B cell (primary cell): ENCODE data around the gene MYL6. TPM values are rescaled to one million over a fixed set of nuclear protein-coding genes. Genes with fewer than 3 reads are reported as not detected.

Experiments
- ATAC-seq: fragments of 200-7000 bp; cut with Tn5 transposase; one replicate; pipeline ENCODE4 v1.10.0; 2021; ENCODE audit warnings: low read depth, mild to moderate bottlenecking, moderate number of reproducible peaks, moderate library complexity
- CTCF ChIA-PET: fragments of 350-600 bp; sonication (Branson Sonifier 250); formaldehyde crosslinking; loops from one replicate; lab custom pipeline; 2021; ENCODE audit warnings: antibody characterized with exemption, inconsistent platforms; lab: Charles Lee
- POLR2A ChIA-PET: fragments of 350-600 bp; sonication (Branson Sonifier 250); formaldehyde crosslinking; loops from one replicate; lab custom pipeline; 2021; ENCODE audit warnings: antibody characterized with exemption; lab: Charles Lee
- DNase-seq: peaks from one replicate; pipeline ENCODE4 v3.0.0; 2013
- H2AFZ ChIP-seq: 2 replicates; pipeline ENCODE4 v1.6.1; 2012; ENCODE audit warnings: mild to moderate bottlenecking, low read depth, low read length; ENCODE audit not compliant: insufficient read depth, poor library complexity, severe bottlenecking
- H3K27ac ChIP-seq, 2 donors: 1 replicate in 1 of 2; 2 replicates in 1 of 2; pipeline ENCODE4 v1.5.1; 2012 to 2013; ENCODE audit warnings: low read length in 2 of 2, mild to moderate bottlenecking in 2 of 2, moderate library complexity in 1 of 2
- H3K27me3 ChIP-seq, 4 experiments: fragments of 200-600 bp in 1 of 4; sonication (generic) in 1 of 4; replicated peaks in 1 of 4; 1 replicate in 2 of 4; 2 replicates in 2 of 4; pipeline versions ENCODE4 v1.6.1 to v1.7.0; 2013 to 2016; ENCODE audit warnings: low read length in 3 of 4, mild to moderate bottlenecking in 2 of 4, mixed read lengths in 1 of 4, moderate library complexity in 1 of 4; ENCODE audit not compliant: insufficient read depth in 4 of 4, control insufficient read depth in 3 of 4; ENCODE audit errors: control extremely low read depth in 1 of 4
- H3K36me3 ChIP-seq, 2 experiments: replicated peaks in 1 of 2; 1 replicate in 1 of 2; 2 replicates in 1 of 2; pipeline versions ENCODE4 v1.6.1 to v1.7.1; 2013; ENCODE audit warnings: low read length in 1 of 2; ENCODE audit not compliant: insufficient read depth in 2 of 2, control insufficient read depth in 1 of 2; ENCODE audit errors: control extremely low read depth in 1 of 2, extremely low read depth in 1 of 2
- H3K4me1 ChIP-seq, 2 donors: fragments of 200-600 bp in 1 of 2; sonication (generic) in 1 of 2; 1 replicate in 1 of 2; 2 replicates in 1 of 2; pipeline versions ENCODE4 v1.5.1 to v1.6.1; 2013 to 2017; ENCODE audit warnings: low read length in 2 of 2; ENCODE audit not compliant: control insufficient read depth in 2 of 2, insufficient read depth in 2 of 2
- H3K4me2 ChIP-seq: replicated peaks from 2 replicates; pipeline ENCODE3; 2012; ENCODE audit warnings: mild to moderate bottlenecking, low read depth, low read length; ENCODE audit not compliant: poor library complexity, severe bottlenecking
- H3K4me3 ChIP-seq, 5 experiments: fragments of 200-600 bp in 1 of 5; sonication (generic) in 1 of 5; 1 replicate in 3 of 5; 2 replicates in 2 of 5; pipeline versions ENCODE4 v1.5.1 to v1.7.0; 2011 to 2016; ENCODE audit warnings: low read length in 4 of 5, mild to moderate bottlenecking in 4 of 5, low read depth in 2 of 5, control low read depth in 1 of 5, moderate library complexity in 1 of 5; ENCODE audit not compliant: insufficient read depth in 1 of 5; ENCODE audit errors: control extremely low read depth in 1 of 5, extremely low read depth in 1 of 5
- H3K79me2 ChIP-seq: fragments of 200-600 bp; sonication (generic); one replicate; pipeline ENCODE4 v1.6.0; 2016; ENCODE audit warnings: low read length; ENCODE audit not compliant: control insufficient read depth, insufficient read depth
- H3K9ac ChIP-seq: fragments of 200-600 bp; sonication (generic); 2 replicates; pipeline ENCODE4 v1.6.1; 2017; ENCODE audit warnings: mild to moderate bottlenecking, low read length, moderate library complexity
- H3K9me3 ChIP-seq, 3 donors: one replicate each; pipeline versions ENCODE4 v1.6.1 to v1.7.1; 2013; ENCODE audit warnings: low read length in 2 of 3; ENCODE audit not compliant: control insufficient read depth in 2 of 3, insufficient read depth in 1 of 3; ENCODE audit errors: control extremely low read depth in 1 of 3
- H4K20me1 ChIP-seq: 2 replicates; pipeline ENCODE4 v1.6.0; 2012; ENCODE audit warnings: mild to moderate bottlenecking, low read length; ENCODE audit not compliant: insufficient read depth, control insufficient read depth, poor library complexity, severe bottlenecking
- H3K27ac Mint-ChIP-seq: one replicate; pipeline ENCODE4 v1.8.0; 2021; ENCODE audit warnings: mixed read lengths
- H3K27me3 Mint-ChIP-seq: one replicate; pipeline ENCODE4 v1.8.0; 2021; ENCODE audit warnings: mixed read lengths
- H3K4me1 Mint-ChIP-seq: one replicate; pipeline ENCODE4 v1.8.0; 2021; ENCODE audit warnings: mixed read lengths
- H3K4me3 Mint-ChIP-seq: one replicate; pipeline ENCODE4 v1.8.0; 2021; ENCODE audit warnings: mixed read lengths
- H3K9me3 Mint-ChIP-seq: one replicate; pipeline ENCODE4 v1.8.0; 2022; ENCODE audit warnings: mixed read lengths; ENCODE audit not compliant: insufficient read depth
- CTCF ChIP-seq: fragments of 200-600 bp; IDR thresholded peaks from one replicate; pipeline ENCODE4 v1.8.0; 2022; ENCODE audit warnings: antibody characterized with exemption, mild to moderate bottlenecking
- EZH2 ChIP-seq: IDR thresholded peaks from 2 replicates; pipeline ENCODE4 v1.6.1; 2012; ENCODE audit warnings: borderline replicate concordance, low read depth, mild to moderate bottlenecking, moderate library complexity, low read length; ENCODE audit not compliant: insufficient read depth, poor library complexity, severe bottlenecking
- WGBS: methylation state at CpG from one replicate; pipeline ENCODE4 v1.1.5; 2013; ENCODE audit warnings: missing lambda C conversion rate; ENCODE audit not compliant: insufficient coverage; 5-methylcytosine and 5-hydroxymethylcytosine counted together
- intact Hi-C: fragments of 100-400 bp; cut with micrococcal nuclease; formaldehyde crosslinking; loops from one replicate; pipeline ENCODE4 v1.10.0; 2022
- polyA plus RNA-seq: library from polyadenylated mRNA; depleted of rRNA; stranded (reverse); fragments of >200 nt; gene quantifications from 2 replicates; pipeline ENCODE4 v1.2.3, GENCODE V29; 2012
- total RNA-seq, 2 donors: library from RNA; stranded (reverse); fragments of 120-200 nt in 1 of 2; gene quantifications; 1 replicate in 1 of 2; 2 replicates in 1 of 2; pipeline versions ENCODE4 v1.2.3 to v1.2.4, GENCODE V29; 2013 to 2022

MYL6 gene
- total and polyA plus RNA-seq, 2 donors (not counting 1 experiment from before 2014, with no cell fraction given), result 675 to 711 TPM

DNA sequence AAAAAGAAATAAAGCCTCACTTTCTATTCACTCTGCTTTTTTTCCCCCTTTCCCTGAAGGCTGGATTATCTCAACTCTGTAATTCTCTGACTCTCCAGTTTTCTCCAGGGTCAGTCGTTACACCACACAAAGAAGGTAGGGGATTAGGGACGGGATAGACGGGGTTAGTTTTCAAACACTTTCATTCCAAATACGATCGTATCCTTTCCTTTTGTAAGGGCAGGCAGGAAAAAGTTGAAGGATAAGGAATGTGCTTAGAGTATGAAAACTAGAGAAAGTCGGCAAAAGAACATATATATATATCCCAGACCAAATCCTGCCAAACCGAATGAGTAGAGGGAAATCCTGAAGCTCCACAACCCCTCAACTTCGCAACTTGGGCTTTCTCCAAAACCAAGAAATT lies 30.7 kb upstream of the MYL6 start:
- H3K36me3 ChIP-seq, result peaks cover 2 to 29% of the 10 kb centered on the region in 2 experiments
- no peaks in the 10 kb centered on the region for H3K27me3 Mint-ChIP-seq
- DNase-seq (no peak), ATAC-seq (no peak)
- peaks cover 46 to 54% of the 10 kb centered on the region in 2 donors for H3K4me1 ChIP-seq
- peak overlapping the region; percentile 76 to 80 for H3K27ac ChIP-seq
- peaks cover 69% of the 10 kb centered on the region for H3K4me1 Mint-ChIP-seq
- TF ChIP-seq EZH2, result no peak
- no peak for TF ChIP-seq CTCF
- no peak overlapping the region for H2AFZ ChIP-seq
- peak overlapping the region; percentile 96 for H3K4me2 ChIP-seq
- 0% methylated on average over 2 of the region's 8 CpGs for WGBS
- peaks cover 56% of the 10 kb centered on the region for H3K79me2 ChIP-seq
- peak overlapping the region; percentile 54 for H3K9ac ChIP-seq
- intact Hi-C loops, result loop anchor here (2.0 to 5.0 kb wide), 4 partner anchors 93 to 139 kb away; partner anchors contain the start of genes ANKRD52, COQ10A, RNF41 and SUOX
- CTCF ChIA-PET, result interaction anchor here (0.7 to 13.8 kb wide), 12 partner anchors 10 to 140 kb away, joined by 3 to 247 read pairs (median 10); partner anchors contain the start of genes COQ10A, MYL6, MYL6B and RNF41
- peak overlapping the region; percentile 100 for H3K4me3 Mint-ChIP-seq
- POLR2A ChIA-PET, result interaction anchor here (0.7 to 5.7 kb wide), 11 partner anchors 9 to 984 kb away, joined by 3 to 49 read pairs (median 6); partner anchors contain the start of genes MYL6, MYL6B, PA2G4 and RNF41
- H3K9me3 ChIP-seq, result no peaks in the 10 kb centered on the region
- H3K4me3 ChIP-seq, result peak overlapping the region; percentile 21 to 62 (median 50)
- H4K20me1 ChIP-seq, result peaks cover 23% of the 10 kb centered on the region
- H3K9me3 Mint-ChIP-seq, result no peaks in the 10 kb centered on the region
- H3K27me3 ChIP-seq, result no peaks in the 10 kb centered on the region
- H3K27ac Mint-ChIP-seq, result peak overlapping the region; percentile 98
